GM23338 (cell line): ENCODE measurements around the gene MAPK12.

Source experiments
- CREB1 ChIP-seq: fragments of 250-450 bp; sonication (Bioruptor Pico); IDR thresholded peaks from 2 replicates; pipeline ENCODE4 v1.5.0; 2020; ENCODE audit warnings: low read depth, mild to moderate bottlenecking, moderate library complexity
- CTCF ChIP-seq, 2 experiments: fragments of 200-600 bp in 1 of 2; sonication (generic) in 1 of 2; conservative IDR thresholded peaks; 2 replicates each; pipeline versions ENCODE4 v1.5.1 to v1.6.1; 2016 to 2017; ENCODE audit warnings: antibody characterized with exemption in 2 of 2, low read depth in 2 of 2, mild to moderate bottlenecking in 2 of 2, moderate library complexity in 1 of 2
- EZH2 ChIP-seq: fragments of 200-600 bp; sonication (generic); IDR thresholded peaks from one replicate; pipeline ENCODE4 v1.8.0; 2017; ENCODE audit warnings: antibody characterized with exemption, mild to moderate bottlenecking, low read depth; ENCODE audit not compliant: unreplicated experiment
- EZH2phosphoT487 ChIP-seq: fragments of 200-600 bp; sonication (generic); IDR thresholded peaks from one replicate; pipeline ENCODE4 v1.8.1; 2018; ENCODE audit warnings: antibody characterized with exemption; ENCODE audit not compliant: unreplicated experiment
- JUNB ChIP-seq: IDR thresholded peaks from one replicate; pipeline ENCODE4 v1.6.1; 2016; ENCODE audit warnings: antibody characterized with exemption; ENCODE audit not compliant: unreplicated experiment
- POLR2AphosphoS5 ChIP-seq: IDR thresholded peaks from 2 replicates; pipeline ENCODE4 v1.6.1; 2016; ENCODE audit warnings: antibody characterized with exemption, low read depth
- REST ChIP-seq: IDR thresholded peaks from one replicate; pipeline ENCODE4 v1.6.1; 2018; ENCODE audit warnings: antibody characterized with exemption; ENCODE audit not compliant: unreplicated experiment
- STAT1 ChIP-seq: IDR thresholded peaks from one replicate; pipeline ENCODE4 v1.6.1; 2016; ENCODE audit warnings: antibody characterized with exemption; ENCODE audit not compliant: unreplicated experiment
- ZNF114 ChIP-seq: fragments of 250-450 bp; sonication (Bioruptor Pico); IDR thresholded peaks from 2 replicates; pipeline ENCODE4 v1.5.0; 2020; ENCODE audit warnings: mild to moderate bottlenecking, moderate library complexity
- ZNF331 ChIP-seq: fragments of 250-450 bp; sonication (Bioruptor Pico); IDR thresholded peaks from 2 replicates; pipeline ENCODE4 v1.5.0; 2020; ENCODE audit warnings: low read depth, mild to moderate bottlenecking, moderate library complexity
- TF ChIP-seq, protein P1 (sequence below): IDR thresholded peaks from 2 replicates; pipeline ENCODE4 v1.6.1; 2016; ENCODE audit warnings: antibody characterized with exemption

GRCh38 chr22:50275181-50276055, 13.9 kb upstream of the MAPK12 start:
- TF ChIP-seq EZH2phosphoT487 (no peak), CTCF (conservative IDR thresholded peaks at IDR 0.05; ENCODE audit: low read depth in 2 of 2) (no peak), ZNF114 (CRISPR knock-in tag) (no peak), EZH2 (no peak), CREB1 (CRISPR knock-in tag) (no peak), POLR2AphosphoS5 (no peak), ZNF331 (CRISPR knock-in tag) (no peak), REST (no peak), STAT1 (no peak), JUNB (no peak)
- TF ChIP-seq, protein P1, sequence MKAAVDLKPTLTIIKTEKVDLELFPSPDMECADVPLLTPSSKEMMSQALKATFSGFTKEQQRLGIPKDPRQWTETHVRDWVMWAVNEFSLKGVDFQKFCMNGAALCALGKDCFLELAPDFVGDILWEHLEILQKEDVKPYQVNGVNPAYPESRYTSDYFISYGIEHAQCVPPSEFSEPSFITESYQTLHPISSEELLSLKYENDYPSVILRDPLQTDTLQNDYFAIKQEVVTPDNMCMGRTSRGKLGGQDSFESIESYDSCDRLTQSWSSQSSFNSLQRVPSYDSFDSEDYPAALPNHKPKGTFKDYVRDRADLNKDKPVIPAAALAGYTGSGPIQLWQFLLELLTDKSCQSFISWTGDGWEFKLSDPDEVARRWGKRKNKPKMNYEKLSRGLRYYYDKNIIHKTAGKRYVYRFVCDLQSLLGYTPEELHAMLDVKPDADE: no peak
